ENCODE data around the gene ATP2B2.
"Not testable (repeated sequence)": the region's sequence is repeated elsewhere in the genome, so short reads cannot be mapped to it uniquely, and the experiment has no call there.

The ATP2B2 gene

DNA sequence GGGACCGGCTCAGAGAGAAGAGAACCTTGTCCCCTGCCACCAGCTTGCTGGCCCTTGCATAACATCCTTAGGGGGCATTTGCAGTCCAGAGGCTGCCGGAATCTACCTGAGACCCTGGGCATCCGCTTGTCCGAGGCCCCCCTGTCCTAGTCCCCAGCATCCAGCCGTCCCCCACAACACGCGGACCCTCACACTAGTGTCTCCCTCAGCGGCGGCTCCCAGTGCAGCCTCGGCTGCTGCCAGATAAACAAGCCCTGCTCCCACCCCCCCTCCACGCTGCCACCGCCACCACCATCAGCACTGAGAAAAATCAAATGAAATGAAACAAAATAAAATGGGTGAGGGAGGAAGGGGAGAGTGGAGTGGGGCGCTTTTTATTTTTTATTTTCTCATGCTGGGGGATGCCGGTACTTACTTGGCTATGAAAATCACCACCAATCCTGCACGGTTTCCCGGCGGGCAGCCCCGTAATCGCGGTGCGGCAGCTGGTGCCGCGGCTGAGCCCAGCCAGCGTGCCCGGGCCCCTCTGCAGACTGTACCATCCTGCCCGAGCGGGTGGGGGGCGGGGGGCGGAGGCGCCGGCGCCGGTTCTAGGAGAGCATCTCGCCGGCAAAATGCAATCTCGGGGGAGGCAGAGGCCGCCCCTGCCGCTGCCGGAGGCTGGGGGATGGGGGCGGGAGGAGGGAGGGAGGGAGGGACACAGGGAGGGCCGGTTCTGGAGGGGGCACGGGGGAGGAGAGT lies at the start of gene ATP2B2:
TSS of gene ATP2B2 (minus strand) at position 537 of the 741 bp plus-strand sequence. CDS start 56,043 bp downstream, outside the sequence.
- DNase-seq = peak in 1 of 2 experiments; percentile 53

DNA sequence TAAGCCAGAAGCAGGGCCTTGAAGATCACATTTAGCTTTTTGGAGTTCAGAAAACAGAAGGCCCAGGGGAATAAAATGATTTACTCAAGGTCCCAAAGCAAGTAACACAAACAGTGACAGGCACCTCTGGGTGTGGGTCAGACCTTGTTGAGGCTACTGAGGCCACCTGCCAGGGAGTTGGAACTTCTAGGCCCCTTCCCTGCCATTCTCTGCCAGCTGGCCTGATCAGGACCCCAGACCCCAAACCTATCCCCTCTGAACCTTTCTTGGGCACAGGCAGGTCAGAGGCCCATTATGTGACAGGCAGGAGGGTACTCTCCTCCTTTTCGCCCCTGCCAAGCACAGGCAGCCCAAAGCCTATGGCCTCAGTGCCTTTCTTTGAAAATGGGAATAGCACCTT lies 49.4 kb upstream of the ATP2B2 start:
- no peak for DNase-seq

DNA sequence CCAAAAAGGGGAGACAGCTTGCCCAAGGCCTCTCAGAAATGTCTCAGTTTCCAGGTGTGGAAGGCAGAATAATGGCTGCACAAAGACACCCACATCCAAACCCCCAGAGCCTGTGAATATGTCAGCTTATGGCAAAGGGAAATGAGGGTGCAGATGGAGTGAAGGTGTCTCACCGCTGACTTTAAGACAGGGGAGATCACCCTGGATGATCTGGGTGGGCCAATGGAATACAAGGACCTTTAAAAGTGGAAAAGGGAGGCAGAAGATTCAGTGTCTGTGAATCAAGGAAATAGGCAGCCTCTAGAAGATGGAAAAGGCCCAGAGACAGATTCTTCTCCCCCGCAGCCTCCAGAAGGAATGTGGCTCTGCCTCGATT lies 48.8 kb upstream of the ATP2B2 start:
- DNase-seq = no peak

DNA sequence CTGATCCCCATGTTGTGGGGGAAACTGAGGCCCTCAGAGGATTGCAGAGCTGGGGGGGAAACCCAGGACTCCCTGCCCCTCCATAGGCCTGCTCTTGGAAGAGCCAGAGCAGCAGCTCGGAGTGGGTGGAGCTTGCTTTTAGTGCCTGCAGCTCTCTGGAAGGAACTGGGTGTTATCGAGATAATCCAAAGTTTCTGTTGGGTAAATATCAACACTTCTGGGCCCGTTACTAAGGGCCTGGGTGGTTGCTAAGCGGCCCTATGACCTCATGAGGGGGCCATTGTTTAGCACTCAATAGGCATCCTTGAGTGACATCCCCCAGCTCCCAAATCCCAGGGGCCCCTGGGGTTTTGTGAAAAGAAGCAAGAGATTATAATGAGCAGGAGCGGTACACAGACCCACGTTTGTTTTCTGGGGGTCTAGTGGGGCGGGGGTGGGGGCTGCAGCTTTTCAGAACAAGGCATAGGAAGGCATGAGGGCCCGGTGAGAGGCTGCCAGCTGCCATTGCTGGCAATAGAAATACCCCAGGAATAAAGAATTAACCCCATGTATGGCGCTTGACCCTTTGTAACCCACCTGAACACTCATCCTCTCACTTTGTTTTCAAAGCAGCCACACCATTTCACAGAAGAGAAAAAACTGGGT lies 48.3 kb upstream of the ATP2B2 start:
- DNase-seq = no peak

DNA sequence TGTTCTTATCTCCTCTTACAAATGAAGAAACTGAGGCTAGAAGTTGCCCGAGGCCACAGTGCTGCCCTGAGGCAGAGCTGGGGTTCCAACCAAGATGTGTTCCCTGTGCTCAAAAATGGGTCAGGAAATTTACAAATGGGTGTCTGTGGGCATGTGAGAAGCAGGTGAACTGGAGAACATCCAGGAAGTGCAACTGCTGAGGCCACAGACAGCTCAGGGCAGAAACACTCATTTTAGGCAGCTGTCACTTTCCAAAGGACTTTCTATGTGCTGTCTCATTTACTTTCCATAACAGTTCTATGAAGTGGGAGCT lies 47.2 kb upstream of the ATP2B2 start:
- DNase-seq = no peak

DNA sequence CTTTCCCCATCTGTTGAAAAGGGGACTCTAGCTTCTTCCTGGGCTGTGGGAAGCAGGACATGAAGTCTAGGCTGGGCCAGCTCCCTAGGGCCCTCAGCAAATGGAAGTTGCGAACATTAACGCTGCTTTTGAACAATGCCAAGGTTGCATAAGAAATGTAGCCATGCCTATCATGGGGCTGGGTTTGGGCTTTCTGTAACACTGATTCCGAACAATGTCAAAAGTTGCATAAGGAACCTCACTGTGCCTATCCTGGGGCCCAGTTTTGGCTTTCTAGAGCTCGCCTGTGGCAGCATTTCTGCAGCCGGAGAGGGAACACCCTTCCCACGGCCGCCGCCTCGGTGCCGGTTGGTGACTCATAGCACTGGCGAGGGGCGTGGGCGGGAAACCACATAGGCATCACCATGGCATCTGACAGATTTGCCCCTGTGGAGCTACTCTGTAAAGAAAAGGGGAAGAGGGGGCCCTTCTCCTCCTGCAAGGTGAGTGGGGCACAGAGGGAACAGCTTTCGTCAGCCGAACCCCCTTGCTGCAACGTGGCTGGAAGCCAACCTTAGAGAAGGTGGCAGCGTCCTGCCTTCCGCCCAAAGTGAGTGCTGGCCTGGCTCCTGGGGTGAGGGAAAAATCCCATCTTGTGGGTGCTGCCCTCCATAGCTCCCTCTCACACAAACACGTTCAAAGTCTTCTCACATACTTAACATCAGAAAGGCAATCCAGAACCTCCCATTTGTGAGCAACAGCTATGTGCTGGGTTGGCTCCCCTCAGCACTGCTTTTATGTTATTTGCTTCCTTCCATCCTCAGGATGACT lies 46.6 kb upstream of the ATP2B2 start:
- DNase-seq = no peak

DNA sequence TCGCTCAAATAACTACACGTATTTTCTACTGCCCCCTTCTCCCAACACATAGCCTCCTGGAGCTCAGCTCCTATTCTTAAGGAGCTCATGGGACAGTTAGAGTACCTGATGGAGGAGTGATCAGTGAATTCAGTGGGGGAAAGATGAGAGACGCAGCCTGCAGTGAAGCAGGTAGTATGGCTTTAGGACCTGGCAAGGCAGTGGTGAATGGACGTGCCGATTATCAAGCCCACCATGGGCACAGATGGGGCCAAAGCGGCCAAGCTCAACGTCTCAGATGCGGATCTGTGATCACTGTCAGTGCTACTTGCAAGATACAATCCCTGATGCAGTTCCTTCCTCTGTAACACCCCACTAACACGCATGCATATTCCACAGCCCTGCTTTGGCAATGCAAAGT lies 45.8 kb upstream of the ATP2B2 start:
- no peak for DNase-seq

DNA sequence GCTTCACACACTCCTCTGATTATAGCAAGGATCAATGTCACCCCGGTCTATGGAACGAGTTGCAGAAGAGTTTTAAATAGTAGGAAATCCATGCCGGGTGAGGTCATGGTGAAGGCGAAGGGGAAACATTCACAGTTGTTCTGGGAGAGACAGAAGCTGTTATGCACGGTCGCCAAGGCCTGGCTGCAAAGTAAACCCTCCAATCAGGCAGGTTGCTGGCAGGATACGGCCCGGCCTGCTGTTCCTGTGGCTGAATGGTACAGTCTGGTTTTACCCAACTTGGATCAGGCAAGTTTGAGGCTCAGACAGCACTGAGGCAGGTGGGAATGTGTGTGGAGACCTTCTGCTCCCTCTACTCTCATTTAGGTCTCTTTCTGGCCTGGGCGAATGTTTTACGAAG lies 45.3 kb upstream of the ATP2B2 start:
- DNase-seq = no peak

DNA sequence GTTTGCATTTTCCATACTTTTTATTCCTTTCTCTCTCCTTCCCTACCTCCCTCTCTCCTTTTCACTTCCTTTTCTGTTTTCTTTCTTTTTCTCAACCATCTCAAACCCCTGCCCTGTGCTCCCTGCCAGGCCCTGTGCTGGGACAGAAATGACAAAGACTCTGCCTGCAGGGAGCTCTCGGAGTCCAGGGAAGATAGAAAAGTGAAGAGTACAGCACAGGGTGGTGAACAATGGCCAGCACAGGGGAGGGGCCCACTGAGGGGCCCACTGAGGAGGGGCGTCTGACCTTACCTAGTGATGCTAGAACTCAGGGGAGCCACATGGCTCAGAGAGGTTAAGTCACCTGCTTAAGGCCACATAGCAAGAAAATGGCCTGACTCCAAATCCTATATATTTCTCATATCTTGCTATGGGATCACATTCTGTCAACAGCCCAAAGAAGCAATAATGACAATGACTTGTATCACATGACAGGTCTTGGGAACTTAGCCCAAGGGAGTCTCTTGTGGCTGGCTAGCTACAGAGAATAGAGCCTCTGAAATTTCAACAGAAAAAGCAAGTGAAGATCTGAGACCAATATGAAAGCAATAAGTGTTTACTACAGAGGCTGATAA lies 44.3 kb upstream of the ATP2B2 start:
- DNase-seq = no peak

DNA sequence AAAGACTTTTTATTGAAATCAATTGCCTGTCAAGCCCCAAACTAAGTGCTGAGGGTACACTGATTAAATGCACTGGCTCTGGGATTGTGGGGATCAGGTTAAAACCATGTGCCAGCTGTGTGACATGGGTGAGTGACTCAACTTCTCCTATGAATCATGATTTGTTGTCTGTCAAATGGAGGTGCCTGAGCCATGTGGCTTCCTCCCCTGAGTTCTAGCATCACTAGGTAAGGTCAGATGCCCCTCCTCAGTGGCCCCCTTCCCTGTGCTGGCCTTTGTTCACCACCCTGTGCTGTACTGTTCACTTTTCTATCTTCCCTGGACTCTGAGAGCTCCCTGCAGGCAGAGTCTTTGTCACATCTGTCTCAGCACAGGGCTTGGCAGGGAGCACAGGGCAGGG lies 43.6 kb upstream of the ATP2B2 start:
- no peak for DNase-seq

DNA sequence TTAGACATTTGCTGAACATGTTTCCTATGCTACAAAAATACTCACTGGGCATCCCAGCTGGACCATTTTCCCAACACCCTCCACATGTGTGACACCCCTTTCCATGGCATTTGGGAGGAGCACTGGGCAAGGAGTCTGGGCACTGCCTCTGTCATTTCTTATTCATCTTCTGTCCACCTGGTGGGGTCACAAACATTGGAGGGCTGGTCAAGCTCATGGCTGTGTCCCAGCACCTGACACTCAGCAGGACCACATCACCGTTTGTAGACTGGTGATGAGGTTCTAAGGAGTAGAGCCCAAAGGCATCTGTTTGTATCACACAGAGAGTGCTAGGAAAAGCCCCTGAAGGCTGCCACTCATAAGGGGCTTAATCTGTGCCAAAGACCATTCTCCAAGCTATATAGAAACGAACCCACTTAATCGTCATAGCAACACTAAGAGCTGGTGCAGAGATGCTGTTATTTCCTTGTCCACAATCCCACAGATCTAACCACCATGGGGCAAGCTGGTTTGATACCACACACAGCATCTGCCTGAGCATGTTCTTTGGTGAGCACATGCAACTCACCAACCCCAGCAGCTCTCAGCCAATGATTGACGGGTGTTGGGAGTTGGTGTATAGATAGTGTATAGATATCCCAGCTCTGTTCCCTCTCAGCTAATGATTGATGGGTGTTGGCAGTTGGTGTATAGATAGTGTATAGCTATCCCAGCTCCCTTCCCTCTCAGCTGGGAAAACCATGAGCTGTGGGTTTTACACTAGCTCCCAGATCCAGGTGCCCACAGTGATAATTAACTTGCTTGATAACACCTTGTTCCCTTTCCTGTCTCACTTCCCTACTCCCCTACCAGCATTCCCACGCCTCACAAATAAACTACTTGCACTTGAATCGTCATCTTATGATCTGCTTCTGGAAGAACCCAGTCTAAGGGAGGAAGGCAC lies 42.7 kb upstream of the ATP2B2 start:
- no peak for DNase-seq

DNA sequence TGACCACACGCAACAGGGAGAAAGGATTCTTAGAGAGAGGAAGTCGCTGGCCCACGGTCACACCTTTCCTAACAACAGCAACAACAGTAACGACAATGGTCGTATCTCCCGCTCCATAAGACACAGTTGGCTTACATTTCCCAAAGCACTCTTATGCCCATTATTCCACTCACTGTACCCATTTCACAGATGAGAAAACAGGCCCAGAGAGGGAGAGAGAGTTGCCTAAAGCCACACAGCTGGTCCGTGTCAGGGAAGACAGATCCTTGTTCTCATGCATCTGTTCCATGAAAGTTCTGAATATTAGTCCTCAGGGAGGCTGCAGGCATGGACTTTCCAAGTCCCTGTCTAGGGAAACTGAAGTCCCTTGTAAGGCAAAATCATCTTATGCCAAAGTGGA lies 42.0 kb upstream of the ATP2B2 start:
- DNase-seq = no peak

DNA sequence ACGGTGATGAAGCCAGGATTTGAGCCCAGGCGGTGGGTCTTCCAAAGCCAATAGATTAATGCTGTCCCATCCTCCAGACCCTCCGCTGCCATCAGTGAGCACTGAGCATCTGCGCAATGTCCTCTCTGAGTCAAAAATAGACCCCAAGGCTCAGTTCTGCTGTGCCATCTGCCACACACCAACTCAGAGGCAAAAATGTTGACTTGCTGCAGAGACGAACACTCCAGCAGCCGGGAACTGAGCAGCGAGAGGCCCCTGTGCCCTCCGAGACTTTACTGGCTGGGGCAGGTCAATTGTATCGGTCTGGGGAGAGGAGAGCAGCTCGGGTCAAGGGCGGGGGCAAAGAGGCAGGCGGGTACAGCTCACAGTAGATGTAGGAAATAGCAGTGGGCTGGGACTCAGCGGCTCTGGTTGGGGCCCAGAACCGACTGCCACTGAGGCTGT lies 41.5 kb upstream of the ATP2B2 start:
- DNase-seq = no peak

DNA sequence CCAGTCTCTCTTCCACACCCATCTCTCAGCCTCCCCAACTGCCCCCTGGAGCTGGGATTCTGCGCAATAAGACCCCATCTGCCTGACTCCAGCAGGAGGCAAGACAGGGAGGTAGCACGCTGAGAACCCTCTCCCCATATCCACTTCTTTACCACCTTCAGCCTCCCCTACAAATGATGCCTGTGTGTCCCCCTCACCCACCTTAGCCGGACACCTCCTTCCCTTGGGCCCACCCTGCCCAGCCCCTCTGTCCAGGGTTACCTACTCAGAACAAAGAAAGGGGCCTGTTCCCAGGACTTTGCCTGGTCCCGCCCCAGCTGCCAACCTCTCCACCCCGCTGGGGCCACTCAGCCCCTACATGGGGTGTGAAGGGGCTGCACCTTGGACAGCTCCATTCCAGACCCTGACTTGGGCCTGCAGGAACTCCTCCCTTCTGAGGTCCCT lies 40.8 kb upstream of the ATP2B2 start:
- DNase-seq = no peak

DNA sequence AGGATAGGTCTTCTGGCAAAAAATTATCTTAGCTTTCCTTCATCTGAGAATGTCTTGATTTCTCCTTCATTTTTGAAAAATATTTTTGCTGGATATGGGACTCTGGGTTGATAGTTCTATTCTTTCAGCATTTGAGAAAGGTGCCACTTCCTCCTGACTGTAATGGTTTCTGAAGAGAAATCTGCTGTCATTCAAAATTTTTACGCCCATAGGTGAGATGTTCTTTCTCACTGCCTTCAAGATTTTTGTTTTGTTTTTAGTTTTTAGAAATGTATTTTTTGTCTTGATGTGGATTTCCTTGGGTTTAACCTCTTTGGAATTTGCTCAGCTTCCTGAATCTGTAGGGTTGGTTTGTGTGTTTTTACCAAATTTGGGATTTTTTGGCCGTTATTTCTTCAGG lies 37.1 kb upstream of the ATP2B2 start:
- no peak for DNase-seq

DNA sequence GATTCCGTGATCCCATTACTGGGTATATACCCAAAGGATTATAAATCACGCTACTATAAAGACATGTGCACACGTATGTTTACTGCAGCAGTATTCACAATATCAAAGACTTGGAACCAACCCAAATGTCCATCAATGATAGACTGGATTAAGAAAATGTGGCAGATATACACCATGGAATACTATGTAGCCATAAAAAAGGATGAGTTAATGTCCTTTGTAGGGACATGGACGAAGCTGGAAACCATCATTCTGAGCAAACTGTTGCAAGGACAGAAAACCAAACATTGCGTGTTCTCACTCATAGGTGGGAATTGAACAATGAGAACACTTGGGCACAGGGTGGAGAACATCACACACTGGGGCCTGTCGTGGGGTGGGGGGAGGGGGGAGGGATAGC lies 35.0 kb upstream of the ATP2B2 start:
- DNase-seq = not testable (repeated sequence)

DNA sequence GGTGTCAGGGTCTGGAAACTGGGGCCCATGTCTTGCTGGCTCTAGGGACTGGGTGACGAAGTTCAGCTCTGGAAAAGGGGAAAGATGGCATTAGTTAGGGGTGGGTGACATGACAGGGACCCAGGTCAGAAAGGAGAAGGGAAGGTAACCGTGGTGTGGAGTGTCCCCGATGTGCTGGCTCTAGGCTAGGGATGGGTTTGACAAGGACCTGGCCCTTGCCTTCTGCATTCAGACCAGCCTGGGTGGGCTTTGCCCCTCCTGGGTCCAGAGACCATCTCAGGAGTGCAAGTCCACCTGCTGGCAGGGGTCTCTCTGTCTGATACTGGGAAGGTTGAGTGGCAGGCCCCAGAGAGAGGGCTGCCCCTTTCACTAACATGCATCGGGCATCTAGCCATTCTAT lies 28.7 kb upstream of the ATP2B2 start:
- no peak for DNase-seq

DNA sequence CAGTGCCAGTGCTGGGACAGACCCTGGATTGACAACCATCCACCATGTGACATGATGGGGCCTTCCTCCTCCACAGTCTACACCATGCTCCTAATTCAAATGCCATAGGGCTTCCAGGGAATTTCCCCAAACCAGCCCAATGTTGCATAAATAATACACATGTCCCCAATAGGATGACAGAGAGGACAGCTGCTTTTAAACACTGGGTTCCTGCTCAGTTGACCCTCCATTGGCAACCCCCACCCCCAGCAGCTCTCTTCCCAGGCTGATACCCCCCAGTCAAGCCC lies 28.3 kb upstream of the ATP2B2 start:
- no peak for DNase-seq

DNA sequence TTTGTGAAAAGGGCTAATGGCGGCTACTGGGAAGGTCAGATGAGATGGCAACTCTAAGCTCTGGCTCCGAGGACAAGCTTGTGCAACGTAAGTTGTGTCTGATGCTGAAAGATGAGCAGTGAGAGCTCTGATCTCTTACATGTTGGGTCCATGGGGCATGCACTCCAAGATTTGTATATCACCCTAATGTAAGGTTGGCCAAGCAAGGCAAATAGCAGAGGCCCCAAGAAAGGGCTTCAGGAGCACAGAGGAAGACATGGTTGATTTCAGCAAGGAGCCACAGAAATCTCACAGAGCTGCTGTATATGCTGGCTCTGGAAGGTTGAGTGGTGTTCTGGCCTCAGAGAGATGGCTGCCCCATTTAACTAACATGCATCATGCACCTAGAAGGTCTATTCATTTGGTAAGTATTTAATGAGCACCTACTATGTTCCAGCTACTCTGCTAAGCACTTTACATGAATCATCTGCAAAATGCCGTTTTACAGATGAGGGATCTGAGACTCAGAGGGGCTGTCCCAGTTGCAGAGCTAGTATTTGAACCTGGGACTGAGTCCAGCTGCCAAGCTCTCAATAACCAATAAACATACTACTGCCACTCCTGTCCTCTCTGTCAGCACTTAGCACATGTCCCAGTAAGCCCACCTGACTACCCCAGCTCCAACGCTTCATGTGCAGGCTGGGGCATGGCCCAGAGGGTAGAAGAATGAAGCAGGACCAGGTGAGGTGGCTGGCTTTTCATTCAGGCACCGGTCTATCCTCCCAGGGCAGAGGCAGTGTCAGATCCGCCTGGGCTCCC lies 27.8 kb upstream of the ATP2B2 start:
- no peak for DNase-seq

DNA sequence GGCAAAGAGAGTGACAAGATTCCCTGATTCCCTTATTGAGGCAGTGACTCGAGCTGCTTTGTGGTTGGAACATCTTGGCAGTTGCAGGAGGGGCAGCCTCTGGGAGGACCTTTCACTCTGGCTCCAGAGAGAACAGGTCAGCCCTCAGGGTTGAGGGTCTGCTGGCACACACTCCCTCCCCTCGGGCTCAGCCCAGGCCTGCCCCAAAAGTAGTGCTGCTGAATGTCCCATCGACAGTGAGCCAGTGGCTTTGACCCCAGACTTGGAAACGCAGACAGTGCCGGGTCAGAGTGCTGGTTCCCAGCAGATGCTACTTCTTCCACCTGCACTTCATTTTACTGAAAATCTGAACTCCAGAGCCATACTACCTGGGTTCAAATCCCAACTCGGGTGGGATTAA lies 25.6 kb upstream of the ATP2B2 start:
- no peak for DNase-seq

DNA sequence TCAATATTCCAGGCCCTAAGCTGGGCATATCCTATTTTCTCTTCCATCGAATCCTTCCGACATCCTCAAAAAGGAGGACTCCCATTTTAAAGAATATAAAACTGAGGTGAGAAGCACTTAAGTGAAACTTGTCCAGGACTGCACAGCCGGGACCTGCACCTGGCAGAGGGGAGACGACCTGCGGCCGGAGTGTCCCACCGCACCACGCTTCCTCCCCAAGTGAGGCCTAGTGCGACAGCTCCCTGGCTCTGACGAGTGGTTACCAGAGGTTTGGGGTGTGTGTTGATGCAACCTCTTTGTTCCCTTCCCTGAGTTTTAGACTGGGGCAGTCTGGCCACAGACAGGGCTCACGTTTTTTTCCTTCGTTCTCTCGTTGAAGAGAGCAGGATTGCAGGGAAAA lies 24.9 kb upstream of the ATP2B2 start:
- no peak for DNase-seq

DNA sequence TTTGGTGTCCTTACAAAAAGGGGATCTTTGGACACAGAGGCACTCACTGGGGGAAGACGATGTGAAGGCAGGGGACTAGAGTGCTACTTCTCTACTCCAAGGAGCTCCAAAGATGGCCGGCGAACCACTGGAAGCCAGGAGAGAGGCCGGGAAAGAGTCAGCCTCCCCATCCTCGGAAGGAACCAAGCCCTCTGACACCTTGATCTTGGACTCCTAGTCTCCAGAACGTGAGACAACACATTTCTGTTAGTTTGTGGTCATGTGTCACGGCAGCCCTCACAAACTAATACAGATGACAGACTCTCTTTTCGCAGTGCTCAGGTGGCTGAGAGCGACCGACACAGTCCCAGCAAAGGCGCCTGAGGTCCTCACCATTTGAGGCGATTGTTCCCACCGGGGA lies 24.4 kb upstream of the ATP2B2 start:
- DNase-seq = no peak

Data from NCI-H446 (cell line).